HG02852 (cell line): ENCODE data around the gene SH3RF3.
"Not testable (repeated sequence)": the region's sequence is repeated elsewhere in the genome, so short reads cannot be mapped to it uniquely, and the experiment has no call there.

Experiments
- ATAC-seq: cut with Tn5 transposase; IDR thresholded peaks from one replicate; pipeline ENCODE4 v1.9.1; 2021; ENCODE audit warnings: mild to moderate bottlenecking, moderate library complexity; ENCODE audit not compliant: unreplicated experiment

SH3RF3 gene

DNA sequence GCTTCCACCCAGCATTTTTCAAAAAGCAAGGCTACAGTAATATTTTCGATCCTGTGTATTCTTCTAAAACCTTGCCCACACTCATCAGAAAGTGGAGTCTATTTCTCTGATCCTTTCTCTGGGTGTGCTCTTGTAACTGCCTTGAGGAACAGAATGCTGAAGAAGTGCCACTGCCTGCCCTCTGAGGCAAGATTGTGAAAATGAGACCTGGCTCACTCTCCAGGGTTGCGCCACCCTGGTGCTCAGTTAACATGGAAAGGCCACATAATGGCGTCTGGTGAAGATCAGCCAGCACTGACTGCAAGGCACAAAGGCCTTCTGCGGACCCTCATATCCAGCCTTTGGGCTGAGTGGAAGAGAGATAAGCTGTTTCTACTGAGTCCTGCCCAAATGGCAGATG lies 11.2 kb upstream of the SH3RF3 start:
- ATAC-seq, result no peak

DNA sequence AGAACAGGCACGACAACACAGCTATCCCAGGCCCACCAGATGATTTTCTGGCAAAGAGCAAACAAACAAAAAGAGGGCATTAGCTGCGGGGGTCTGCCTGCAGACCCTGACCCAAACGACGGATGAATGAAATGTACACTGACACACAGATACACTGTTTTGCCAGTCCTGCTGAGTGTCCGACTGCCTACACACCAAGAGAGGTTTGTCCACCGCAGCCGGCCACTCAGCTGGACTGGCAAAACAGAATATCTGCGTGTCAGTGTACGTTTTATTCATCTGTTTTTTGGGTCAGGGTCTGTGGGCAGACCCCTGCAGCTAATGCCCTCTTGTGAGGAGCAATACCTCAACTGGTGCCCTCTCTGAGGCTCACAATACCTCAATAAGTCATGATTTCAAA lies 10.7 kb upstream of the SH3RF3 start:
- ATAC-seq, result no peak

DNA sequence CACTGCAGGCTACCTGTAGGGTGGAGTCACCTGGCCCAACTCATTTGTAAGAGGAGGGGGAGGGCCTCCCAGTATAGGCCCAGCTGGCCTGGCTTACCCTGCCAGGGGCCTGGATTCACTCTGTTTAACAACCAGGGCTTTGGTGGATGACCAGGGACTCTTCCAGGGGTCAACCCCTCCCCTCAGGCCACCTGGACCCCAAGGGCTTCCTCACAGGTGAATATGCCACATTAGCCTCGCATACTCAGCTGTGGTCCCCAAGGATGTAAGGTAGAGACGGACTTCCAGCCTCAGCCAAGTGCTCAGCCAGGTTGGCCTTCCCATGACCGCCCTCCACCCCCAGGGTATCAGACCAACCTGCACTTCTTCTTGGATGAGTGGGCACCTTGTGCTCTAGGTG lies 8.8 kb upstream of the SH3RF3 start:
- ATAC-seq, result no peak

DNA sequence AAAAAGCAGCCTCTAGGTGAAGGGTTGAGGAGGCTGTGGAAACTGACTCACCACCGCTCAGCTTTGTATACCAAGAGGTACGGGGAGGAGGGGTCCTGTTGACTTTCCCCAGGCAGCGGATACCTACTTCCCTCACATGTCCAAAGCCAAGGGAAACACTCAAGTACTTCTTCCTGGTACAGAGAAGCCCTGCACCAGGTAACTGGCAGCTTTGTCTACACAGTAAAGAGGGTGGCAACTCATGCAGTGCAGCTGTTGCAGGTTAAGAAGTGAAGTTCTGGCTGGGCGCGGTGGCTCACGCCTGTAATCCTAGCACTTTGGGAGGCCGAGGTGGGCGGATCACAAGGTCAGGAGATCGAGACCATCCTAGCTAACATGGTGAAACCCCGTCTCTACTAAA lies 8.3 kb upstream of the SH3RF3 start:
- ATAC-seq, result not testable (repeated sequence)

DNA sequence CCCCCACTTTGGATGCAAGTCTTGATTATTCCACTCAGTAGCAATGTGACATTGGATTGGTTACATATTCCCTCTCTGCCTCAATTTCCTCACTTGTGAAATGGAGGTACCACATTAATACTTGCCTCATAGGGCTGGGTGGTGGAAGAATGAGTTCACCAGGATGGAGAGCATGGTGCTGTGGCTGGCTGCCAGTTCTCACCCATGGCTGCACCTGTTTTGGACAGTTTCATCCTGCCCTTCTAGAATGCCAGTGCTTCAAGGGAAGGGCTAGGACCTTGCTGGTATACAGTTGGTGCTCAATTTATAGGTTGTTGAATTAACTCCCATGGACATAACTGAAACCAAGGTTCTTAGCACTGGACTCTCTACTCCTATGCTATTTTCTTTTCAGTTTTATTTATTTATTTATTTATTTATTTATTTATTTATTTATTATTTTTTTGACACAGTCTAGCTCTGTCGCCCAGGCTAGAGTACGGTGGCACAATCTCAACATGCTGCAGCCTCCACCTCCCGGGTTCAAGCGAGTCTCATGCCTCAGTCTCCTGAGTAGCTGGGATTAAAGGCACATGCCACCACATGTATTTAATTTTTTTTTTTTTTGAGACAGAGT lies 5.3 kb upstream of the SH3RF3 start:
- ATAC-seq, result no peak

DNA sequence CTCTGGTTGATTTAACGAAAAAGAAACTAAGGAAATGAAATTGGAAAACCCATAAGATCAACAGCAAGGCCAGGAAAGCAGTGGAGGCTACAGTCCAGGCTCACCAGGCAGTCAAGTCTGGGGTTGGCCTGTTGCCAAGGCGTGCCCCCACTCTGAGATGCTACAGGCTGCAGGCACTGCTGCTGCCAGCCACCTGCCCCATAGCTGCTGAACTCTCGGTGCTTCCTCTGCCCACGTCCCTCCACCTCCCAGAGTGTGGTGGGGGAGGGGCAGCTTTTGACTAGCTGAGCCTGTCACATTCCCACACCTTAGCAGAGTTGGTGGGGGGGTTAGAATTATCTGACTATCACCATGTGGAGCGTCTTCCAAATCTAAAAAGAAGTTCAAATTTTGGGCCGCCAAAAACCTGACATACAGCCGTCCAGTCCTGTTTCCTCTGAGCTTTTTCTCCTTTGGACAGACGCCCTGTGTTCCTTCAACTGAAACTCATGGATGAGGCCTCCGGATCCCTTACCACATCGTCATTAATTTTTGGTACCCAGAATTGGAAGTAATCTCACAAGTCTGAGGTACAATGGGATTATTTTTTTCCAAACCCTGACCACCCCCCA lies 3.9 kb upstream of the SH3RF3 start:
- ATAC-seq, result no peak

DNA sequence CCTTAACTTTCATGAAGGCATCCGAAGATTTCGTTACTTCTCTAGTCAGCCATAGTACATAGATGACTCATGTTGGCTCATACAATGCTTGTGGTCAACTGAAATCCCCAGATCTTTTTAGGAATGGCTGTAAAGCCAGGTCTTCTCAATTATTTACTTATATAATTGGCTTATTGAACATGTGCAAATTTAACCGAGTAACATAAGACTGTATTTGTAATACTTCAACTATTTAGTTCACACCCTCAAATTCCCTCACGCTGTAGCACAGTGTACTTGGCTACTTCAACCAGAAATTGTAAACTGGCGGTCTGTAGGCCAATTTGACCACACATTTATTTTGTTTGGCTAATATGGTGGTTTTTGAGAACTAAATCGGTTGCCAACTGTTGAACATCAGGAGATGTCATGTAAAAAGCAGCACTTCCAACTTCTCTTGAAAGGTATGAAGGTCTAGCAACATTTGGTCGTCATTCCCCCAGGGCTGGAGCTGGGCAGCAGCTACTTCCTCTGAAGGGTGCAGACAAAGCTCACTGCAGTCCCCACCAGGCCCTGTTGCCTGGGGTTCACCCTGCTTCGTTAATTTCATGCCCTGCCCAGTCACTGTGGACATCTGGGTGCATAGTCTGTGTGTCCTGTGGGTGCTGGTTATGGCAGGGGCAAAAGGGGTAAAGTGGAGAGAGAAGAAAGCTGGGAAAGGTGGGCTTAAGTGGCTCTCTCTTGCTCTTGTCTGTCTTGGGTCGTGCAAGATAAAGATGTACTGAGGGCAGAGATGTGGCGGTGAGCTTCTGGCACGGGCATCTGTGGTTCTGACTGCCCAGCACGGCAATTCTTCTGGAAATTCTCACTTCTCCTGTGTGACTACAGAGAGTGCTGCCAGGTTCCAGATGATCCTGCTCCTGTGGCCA lies 3.2 kb upstream of the SH3RF3 start:
- no peak for ATAC-seq

DNA sequence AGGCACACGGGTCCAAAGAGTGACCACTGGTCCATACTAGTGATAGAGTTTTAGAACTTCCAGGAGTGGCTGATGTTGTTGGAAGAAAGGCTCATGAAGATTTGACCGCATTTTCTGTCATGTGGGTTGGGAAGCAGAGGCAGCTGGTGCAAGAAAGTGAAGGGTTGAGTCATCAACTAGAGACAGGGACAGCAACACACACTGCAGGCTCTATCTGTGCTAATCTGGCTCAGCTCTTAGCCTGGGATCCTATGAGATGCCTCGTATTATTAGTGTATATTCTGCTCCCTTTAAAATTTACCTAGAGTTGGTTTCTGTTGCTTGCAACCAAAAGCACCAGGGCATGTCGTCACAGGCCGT lies 2.5 kb upstream of the SH3RF3 start:
- no peak for ATAC-seq

DNA sequence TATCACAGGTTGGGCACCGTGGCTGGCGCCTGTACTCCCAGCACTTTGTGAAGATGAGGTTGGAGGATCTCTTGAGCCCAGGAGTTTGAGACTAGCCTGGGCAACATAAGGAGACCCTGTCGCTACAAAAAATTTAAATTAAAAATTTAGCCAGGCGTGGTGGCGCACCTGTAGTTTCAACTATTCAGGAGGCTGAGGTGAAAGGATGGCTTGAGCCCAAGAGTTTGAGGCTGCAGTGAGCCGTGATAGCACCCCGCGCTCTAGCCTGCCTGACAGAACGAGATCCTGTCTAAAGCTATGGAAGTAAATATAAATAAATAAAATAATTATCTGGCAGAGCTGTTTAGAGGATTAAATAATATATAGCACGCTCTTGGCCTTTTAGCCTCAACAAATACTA lies 1.4 kb upstream of the SH3RF3 start:
- no peak for ATAC-seq

DNA sequence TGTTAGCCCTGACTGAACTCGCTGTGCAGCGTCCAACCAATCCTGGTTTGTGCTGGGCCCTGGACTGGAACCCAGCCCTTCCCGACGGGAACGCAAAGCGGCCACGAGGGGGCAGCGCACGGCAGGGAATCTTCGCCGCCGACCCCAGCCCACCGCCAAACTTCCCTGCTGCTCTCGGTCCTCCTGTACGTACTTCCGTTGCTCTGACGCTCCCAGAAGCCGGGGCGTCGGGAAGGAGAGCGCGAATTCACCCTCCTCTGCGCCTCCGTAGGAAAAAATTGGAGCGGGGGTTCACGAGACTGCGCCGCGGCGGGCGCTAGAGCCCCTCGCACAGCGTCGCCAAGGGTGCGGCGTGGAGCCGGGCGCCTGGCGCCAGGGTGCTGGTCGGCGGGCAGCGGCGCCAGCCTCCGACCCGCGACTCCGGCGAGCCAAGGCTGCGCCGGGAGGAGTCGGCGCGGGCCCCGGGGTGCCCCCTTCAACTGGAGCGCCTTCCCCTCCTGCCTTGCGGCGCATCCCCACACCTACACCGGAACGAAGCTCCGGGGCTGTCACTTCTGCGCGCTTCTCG lies 873 bp upstream of the SH3RF3 start:
- ATAC-seq, result peak; percentile 49

DNA sequence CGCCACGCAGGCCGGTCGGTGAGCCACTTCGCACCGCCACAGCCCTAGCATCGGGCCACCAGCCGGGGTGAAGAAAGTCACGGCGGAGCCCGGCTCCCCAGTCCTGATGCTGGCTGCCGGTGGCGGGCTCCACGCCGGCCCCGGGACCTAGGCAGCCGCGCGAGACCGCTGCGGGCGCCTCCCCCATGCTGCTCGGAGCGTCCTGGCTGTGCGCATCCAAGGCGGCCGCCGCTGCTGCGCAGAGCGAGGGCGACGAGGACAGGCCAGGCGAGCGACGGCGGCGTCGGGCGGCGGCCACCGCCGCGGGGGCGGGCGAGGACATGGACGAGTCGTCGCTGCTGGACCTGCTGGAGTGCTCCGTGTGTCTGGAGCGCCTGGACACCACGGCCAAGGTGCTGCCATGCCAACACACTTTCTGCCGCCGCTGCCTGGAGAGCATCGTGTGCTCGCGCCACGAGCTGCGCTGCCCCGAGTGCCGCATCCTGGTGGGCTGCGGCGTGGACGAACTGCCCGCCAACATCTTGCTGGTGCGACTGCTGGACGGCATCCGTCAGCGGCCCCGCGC lies 433 bp downstream of the SH3RF3 start:
- peak; percentile 25 for ATAC-seq

DNA sequence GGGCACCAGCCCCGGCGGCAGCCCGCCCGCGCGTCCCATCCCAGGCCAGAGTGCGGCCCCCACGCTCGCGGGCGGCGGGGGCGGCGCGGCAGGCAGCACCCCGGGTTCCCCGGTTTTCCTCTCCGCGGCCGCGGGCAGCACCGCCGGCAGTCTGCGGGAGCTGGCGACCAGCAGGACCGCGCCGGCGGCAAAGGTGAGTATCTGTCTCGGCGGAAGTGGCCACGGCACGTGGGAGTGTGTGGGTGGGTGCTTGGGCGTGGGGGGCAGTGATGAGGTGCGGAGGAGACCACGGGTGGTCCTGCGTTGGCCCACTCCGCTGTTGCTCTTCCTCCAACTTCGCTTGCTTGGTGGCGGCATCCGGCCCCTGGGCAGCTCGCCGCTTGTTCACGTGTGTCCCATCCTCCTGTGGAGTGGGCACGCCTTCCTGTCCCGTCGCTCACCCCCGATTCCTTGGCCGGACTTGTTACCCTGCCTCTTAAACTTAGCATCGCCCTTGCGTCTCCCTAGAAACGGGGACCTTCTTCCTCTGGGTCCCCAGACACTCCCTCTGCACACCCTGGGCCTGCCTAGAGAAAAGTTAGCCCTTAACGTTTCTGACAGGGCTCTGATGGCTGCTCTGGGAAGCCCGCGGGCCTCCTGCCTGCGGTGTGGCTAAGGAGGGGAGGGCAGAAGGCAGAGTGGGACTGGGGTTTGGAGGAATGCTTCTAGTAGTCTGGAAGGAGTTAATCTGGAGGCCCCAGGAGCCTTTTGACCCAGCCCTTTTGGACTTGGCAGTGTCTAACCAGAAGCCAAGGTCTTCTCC lies 1.1 kb downstream of the SH3RF3 start:
- no peak for ATAC-seq

DNA sequence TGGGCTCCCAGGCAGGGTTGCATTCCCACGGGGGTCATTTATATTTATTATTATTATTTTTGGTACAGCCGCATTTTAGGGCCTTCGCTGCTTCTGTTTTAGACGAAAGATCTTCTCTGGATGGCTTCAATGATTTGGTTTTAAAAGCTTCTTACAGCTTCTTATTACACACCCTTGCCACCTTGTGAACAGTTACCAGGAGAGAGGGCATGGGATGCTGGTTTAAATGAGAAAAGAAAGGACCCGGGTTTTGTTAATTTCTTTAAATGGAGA lies 1.7 kb downstream of the SH3RF3 start:
- no peak for ATAC-seq

DNA sequence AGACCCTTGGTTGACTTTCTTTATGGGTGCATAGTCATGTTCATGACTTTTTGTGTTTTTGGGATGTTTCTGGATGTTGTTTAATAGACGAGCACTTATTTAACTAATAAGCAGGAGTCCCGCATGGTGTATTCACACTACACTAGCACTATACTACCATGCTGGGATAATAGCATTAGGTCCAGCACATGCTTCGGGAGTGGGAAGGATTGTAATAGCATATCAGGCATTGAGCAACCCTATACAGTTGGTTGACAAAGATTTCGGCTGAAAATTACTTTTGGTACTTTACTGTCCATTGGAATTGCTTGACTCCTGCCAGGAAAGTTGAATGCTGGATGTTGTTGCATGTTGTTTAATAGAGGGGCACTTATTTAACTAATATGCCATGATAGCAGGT lies 2.8 kb downstream of the SH3RF3 start:
- ATAC-seq, result no peak

DNA sequence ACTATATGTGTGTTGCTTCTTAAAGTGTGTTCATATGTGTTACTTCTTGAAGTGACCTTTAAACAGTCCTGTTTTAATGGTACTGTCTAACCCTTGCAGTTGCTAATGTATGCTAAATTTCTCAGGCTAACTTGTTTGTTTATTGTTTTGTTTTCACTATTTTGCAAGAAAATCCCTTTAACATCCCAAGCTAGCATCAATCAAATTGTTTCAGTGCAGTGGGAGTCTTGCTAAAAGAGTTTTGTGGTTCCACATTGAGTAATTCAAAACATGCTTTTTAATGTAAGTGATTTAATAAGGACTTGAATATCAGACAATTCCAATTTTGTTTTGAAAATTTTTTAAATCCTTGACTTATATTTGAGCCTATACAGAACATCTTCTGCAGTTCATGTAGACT lies 3.6 kb downstream of the SH3RF3 start:
- no peak for ATAC-seq

DNA sequence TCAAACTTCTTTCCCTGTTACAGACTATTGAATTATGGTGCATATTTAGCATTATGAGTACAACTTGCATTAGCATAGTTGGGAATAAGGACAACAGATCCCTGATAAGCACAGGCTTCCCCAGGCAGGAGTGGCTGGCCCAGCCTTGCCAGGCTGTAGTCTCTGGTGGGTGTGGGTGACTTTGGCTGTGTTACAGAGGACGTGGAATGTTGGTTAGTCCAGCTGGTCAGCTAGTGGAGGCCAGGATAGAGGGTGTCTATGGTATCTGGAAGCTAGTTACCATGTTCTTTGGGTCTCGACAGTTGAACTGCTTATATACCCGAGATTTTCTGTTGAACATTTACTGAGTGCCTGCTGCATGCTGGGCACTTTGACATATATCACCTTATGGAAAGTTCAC lies 4.7 kb downstream of the SH3RF3 start:
- ATAC-seq, result no peak

DNA sequence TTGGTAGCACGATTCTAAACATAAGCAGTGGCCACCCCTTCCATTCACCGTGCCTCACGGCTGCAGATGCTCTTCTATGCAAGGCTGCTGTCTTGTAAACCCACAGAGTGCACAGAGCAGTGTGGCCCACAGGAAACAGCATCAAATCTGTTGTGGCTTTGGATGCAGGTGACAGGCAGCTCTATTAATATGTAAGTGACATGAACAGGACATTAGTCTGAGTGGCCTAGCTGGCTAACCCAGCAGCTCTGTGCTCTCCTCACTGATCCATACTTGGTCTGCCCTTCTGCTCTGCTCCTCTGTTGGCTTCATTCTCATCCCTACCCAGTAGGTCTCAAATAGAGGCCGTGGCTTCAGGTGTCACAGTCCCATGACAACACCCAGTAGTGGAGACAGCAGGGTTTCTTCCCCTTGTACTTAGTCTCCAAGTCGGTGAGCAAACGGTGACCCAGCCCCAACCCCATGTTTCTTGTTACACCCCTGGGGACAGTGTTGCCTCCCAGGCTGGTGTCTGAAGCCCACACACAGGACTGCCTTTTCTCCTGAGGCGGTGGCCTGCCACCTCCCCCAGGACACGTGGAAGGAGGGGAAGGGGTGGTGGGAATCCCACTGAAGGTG lies 5.8 kb downstream of the SH3RF3 start:
- peak; percentile 69 for ATAC-seq

DNA sequence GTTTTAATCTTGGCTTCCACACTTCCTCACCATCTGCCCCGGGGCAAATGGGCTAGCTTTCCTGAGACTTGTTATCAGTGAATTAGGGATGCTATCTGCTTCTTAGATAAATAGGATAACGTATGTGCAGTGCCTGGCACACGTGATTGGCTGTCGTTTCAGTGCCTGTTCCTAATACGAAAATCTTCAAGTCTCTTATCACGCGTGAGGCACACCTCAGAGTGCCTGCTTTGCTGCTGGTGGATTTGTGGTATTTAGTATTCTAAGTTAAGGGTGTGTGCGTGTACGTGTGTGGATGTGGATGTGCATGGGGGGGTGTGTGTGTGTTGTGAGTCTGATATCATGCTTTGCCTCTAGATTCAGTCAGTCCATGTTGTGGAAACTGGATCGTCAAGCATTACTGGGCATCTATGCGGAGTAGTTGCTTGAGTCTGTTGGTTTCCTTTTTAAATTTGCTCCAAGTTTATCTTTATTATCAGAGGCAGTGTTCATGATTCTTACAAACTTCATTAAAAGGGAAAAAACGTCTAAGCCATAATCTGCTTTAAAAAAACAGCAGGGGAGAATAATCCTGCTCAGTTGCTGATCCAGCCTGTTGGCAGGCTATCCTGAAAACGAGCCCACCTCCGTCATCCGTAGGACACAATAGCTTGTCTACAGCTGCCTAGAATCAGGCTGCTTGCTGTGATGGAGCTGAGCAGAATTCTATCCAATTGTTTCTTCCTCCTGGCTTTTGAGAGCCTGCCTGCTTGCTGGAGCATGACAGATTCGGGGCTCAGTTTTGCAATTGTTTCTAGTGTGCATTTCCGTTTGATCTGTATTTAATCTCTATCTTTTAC lies 6.6 kb downstream of the SH3RF3 start:
- ATAC-seq, result no peak

DNA sequence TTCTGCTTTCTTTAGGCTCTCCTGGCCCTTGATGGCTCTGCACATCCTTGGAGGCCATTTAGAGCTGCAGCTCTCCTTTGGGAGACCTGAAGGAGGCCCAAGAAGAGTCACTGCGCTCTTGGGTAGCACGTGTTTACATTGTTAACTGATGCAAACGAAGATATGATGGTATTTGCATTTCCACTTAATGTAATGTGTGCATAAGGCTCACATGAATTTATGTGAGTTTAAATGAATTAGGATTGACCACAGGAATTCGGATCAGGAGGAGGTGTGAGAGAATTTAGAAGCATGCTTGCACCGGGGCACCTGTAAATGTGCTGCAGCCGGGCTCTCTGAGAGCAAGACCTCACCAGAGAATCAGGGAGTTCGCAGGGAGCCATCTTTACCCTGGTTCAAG lies 7.5 kb downstream of the SH3RF3 start:
- ATAC-seq, result no peak

DNA sequence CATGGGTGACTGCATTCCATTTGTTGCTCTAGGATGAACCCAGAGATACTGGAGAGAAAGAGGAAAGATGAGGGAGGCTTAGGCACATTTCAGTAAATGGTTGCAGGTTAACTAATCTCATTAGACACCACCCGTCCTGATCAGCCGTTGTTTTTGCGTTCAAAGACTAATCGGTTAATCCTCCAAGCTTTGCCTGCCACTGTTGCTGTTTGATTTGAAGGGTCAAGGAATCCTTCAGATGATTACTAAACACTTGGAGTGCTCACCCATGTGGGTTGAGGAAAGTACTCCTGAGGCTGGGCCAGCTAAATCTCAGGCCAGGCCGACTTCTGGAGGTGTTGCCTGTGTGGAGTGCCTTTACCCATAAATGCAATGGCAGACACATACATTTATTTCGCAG lies 8.6 kb downstream of the SH3RF3 start:
- ATAC-seq, result no peak
